ENCODE data around the gene RFX6. TPM values are rescaled to one million over a fixed set of nuclear protein-coding genes. Genes with fewer than 3 reads are reported as not detected.

Gene RFX6
- total RNA-seq (2022; extraction: Qiagen RNA extraction), result not detected in 5 replicates

DNA sequence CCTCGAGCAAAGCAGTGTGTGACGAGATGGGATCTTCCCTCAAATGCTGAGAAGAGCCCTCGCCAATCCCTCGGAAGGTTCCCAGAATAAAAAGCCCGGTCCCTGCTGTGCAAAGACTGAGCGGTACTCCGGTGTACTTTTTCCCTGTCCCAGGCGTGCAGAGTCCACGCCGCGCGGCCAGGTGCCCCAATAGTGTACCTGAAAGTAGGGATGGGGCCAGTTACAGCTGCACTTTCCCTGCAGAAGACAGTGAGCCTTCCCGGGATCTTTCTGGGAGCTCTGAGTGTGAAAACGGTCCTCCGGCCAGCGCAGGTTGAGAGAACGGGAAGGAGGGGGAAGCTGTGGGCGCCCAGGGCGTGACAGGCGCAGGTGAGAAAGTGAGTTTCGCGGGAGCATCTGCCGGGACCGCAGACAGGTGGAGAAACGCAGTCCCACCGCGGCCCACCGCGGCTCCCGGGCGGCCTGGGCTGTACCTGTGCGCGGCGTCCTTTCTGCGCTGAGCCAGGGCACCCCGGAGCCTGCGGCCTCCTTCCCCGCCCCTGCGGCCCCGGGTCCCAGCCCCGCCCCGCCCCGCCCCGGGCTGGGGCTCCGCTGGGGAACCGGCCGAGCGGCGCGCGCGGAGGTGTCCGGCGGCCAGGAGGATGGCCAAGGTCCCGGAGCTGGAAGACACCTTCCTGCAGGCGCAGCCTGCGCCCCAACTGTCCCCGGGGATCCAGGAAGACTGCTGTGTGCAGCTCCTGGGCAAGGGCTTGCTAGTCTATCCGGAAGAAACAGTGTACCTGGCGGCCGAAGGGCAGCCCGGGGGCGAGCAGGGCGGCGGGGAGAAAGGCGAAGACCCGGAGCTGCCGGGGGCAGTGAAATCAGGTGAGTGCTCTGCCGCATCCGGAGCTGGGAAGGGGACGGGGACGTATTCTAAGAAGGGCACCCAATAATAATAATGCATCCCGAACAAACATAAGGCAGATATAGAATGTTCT, at the start of gene RFX6:
Gene RFX6 (plus strand): TSS at position 608 of the 977 bp plus-strand sequence. CDS start 34 bp downstream, at position 642.

DNA sequence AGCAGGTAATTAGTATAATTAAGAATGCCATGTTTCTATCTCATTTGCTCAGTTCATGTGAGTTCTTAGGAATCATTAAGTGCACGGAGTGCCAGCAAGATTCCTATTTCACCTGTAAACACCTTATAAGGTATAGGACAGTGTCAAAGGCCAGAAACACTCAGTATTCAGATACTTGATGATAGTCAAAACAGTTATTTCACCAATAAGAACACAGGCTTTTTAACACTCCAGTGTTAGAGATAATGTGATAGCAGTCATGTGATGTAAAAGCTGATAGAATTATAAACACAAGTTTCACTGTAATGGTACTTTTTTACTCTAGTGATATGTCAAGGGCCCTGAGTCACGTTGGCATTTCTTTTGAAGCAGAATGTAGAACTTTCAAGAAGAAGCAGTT, 48.1 kb upstream of the RFX6 start, which contains the start of gene GPRC6A:
Gene GPRC6A (minus strand): TSS at position 101 of the 400 bp plus-strand sequence. CDS start 70 bp downstream, at position 31.

Other genes with a start within 250 kb of the RFX6 start
- 6.0 to 7.9 TPM (median 6.8 TPM) in 5 replicates for gene ZUP1, start 208.5 kb upstream of the RFX6 start, total RNA-seq (2022; extraction: Qiagen RNA extraction)
- 1.1 to 1.9 TPM (median 1.9 TPM) in 5 replicates for gene KPNA5, start 196.0 kb upstream of the RFX6 start, total RNA-seq (2022; extraction: Qiagen RNA extraction)
- not detected in 5 replicates for gene FAM162B, start 111.5 kb upstream of the RFX6 start, total RNA-seq (2022; extraction: Qiagen RNA extraction)
- not detected in 5 replicates for gene GPRC6A, start 48.2 kb upstream of the RFX6 start, total RNA-seq (2022; extraction: Qiagen RNA extraction)